Measurements from ENCODE around the gene MED12L. TPM values are rescaled to one million over a fixed set of nuclear protein-coding genes. Genes with fewer than 3 reads are reported as not detected.

Gene MED12L
- polyA plus RNA-seq, 1 of the 3 experiments (the other 2 are of a cell fraction), result 0.03 TPM

DNA sequence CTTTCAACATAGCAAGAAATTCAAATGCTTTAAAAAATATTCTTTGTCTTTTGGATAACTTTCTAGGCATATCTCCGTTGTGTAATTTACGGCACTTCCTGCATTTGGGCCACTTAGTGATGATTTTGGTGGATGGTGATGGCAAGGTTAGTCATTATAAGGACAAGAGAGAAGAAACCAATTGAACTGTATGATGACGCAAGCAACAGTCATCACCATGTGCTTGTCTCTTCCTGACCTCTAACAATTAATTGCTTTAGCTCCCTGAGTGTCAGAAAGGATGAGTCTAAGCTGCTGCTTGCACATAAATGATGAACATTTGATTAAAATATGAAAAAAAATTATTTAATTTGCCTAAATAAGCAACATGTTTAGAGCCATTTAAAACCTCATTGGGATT lies 310.3 kb downstream of the MED12L start:
- no peak for DNase-seq
- Histone ChIP-seq H3K9me3 (no peaks in the 10 kb centered on the region), H3K27ac (ENCODE audit: low read depth in 2 of 2, low read length in 1 of 2) (no peak overlapping the region), H3K9ac (no peak overlapping the region), H3K4me3 (ENCODE audit: low read depth in 2 of 2, low read length in 1 of 2) (no peak overlapping the region), H3K4me1 (ENCODE audit: control insufficient read depth in 1 of 2, insufficient read depth in 2 of 2, low read depth in 1 of 2, low read length in 1 of 2) (no peaks in the 10 kb centered on the region), H3K36me3 (replicated peaks in 1 of 2; ENCODE audit: control insufficient read depth in 1 of 2, insufficient read depth in 2 of 2, low read length in 1 of 2) (no peaks in the 10 kb centered on the region), H4K20me1 (ENCODE audit: insufficient read depth) (no peaks in the 10 kb centered on the region), H3F3A (replicated peaks; ENCODE audit: insufficient read depth) (no peaks in the 10 kb centered on the region), H3K79me2 (ENCODE audit: insufficient read depth) (no peaks in the 10 kb centered on the region), H3K4me2 (no peak overlapping the region), H3K9me2 (no peaks in the 10 kb centered on the region), H2AFZ (ENCODE audit: low read depth) (no peak overlapping the region), H3K27me3 (ENCODE audit: insufficient read depth) (no peaks in the 10 kb centered on the region)
- 62% methylated on average over 3 of the region's 3 CpGs for WGBS (ENCODE audit: low lambda C conversion rate)
- ChIA-PET POLR2A (no interaction called here), CTCF (interaction anchor here (1.3 kb wide), 1 partner anchor 11 kb away, joined by 4 read pairs; the partner anchor contains the start of gene P2RY12)
- TF ChIP-seq MEF2A (IDR thresholded peaks at IDR 0.05; ENCODE audit: borderline replicate concordance, low read depth) (no peak), FOSL2 (IDR thresholded peaks at IDR 0.05; ENCODE audit: borderline replicate concordance, low read depth) (peak; percentile 18; the same call in 1 of the 2 replicates)

DNA sequence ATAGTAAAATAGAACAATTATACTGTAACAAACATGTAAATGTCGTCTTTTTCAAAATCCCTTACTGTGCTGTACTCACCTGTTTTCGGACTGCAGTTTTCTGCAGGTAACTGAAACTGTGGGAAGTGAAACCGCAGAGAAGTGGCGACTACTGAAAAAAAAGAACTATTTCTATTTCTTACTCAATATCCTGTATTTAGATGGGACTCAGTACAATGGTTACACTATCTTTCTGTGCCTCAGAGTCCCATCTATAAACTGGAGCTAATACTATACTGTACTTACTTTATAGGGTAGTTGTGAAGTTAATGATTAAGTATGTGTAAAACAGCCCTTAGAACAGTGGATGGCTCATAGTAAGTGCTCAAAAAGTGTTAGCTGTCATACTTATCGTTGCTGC lies 313.4 kb downstream of the MED12L start:
- no peak for TF ChIP-seq TCF12 (IDR thresholded peaks at IDR 0.05)
- no peak for TF ChIP-seq SIN3A (IDR thresholded peaks at IDR 0.05; ENCODE audit: borderline replicate concordance, low read depth, low read length)
- no peak for TF ChIP-seq RFX5 (IDR thresholded peaks at IDR 0.05; ENCODE audit: low read length)
- no peak for TF ChIP-seq EP300 (IDR thresholded peaks at IDR 0.05; ENCODE audit: borderline replicate concordance in 1 of 2, low read depth in 1 of 2, low read length in 1 of 2)
- TF ChIP-seq, protein P1, sequence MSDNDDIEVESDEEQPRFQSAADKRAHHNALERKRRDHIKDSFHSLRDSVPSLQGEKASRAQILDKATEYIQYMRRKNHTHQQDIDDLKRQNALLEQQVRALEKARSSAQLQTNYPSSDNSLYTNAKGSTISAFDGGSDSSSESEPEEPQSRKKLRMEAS (IDR thresholded peaks at IDR 0.05; ENCODE audit: low read depth), result no peak
- TF ChIP-seq, protein P2, sequence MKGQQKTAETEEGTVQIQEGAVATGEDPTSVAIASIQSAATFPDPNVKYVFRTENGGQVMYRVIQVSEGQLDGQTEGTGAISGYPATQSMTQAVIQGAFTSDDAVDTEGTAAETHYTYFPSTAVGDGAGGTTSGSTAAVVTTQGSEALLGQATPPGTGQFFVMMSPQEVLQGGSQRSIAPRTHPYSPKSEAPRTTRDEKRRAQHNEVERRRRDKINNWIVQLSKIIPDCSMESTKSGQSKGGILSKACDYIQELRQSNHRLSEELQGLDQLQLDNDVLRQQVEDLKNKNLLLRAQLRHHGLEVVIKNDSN (IDR thresholded peaks at IDR 0.05; ENCODE audit: borderline replicate concordance, low read depth), result no peak
- no peak for TF ChIP-seq GABPA (IDR thresholded peaks at IDR 0.05; ENCODE audit: low read depth)
- TF ChIP-seq, protein P3, sequence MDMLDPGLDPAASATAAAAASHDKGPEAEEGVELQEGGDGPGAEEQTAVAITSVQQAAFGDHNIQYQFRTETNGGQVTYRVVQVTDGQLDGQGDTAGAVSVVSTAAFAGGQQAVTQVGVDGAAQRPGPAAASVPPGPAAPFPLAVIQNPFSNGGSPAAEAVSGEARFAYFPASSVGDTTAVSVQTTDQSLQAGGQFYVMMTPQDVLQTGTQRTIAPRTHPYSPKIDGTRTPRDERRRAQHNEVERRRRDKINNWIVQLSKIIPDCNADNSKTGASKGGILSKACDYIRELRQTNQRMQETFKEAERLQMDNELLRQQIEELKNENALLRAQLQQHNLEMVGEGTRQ (IDR thresholded peaks at IDR 0.05; ENCODE audit: borderline replicate concordance, low read depth, low read length), result no peak
- no peak for TF ChIP-seq RAD21 (IDR thresholded peaks at IDR 0.05; ENCODE audit: low read length)
- no peak for TF ChIP-seq FOXM1 (IDR thresholded peaks at IDR 0.05; ENCODE audit: low read depth)
- TF ChIP-seq POLR2AphosphoS5 (IDR thresholded peaks at IDR 0.05; ENCODE audit: low read depth, low read length), result no peak
- H3K4me2 ChIP-seq, result no peak overlapping the region
- 59% methylated on average over 5 of the region's 5 CpGs for WGBS (ENCODE audit: low lambda C conversion rate)
- H2AFZ ChIP-seq (ENCODE audit: low read depth), result no peak overlapping the region
- DNase-seq, result no peak
- H3K9me3 ChIP-seq, result no peaks in the 10 kb centered on the region
- H3K27ac ChIP-seq (ENCODE audit: low read depth in 2 of 2, low read length in 1 of 2), result no peak overlapping the region
- CTCF ChIA-PET, result interaction anchor here (1.4 kb wide), 1 partner anchor 41 kb away, joined by 3 read pairs; no protein-coding TSS in a partner anchor
- H3K9ac ChIP-seq, result no peak overlapping the region
- H3K36me3 ChIP-seq (replicated peaks in 1 of 2; ENCODE audit: control insufficient read depth in 1 of 2, insufficient read depth in 2 of 2, low read length in 1 of 2), result no peaks in the 10 kb centered on the region
- H4K20me1 ChIP-seq (ENCODE audit: insufficient read depth), result no peaks in the 10 kb centered on the region
- POLR2A ChIA-PET, result no interaction called here
- peaks cover 0 to 2% of the 10 kb centered on the region in 2 experiments; a peak in 2 of 4 replicates for H3K4me1 ChIP-seq (ENCODE audit: control insufficient read depth in 1 of 2, insufficient read depth in 2 of 2, low read depth in 1 of 2, low read length in 1 of 2)
- no peaks in the 10 kb centered on the region for H3K27me3 ChIP-seq (ENCODE audit: insufficient read depth)
- no peak overlapping the region for H3K4me3 ChIP-seq (ENCODE audit: low read depth in 2 of 2, low read length in 1 of 2)
- no peaks in the 10 kb centered on the region for H3F3A ChIP-seq (replicated peaks; ENCODE audit: insufficient read depth)
- H3K79me2 ChIP-seq (ENCODE audit: insufficient read depth), result no peaks in the 10 kb centered on the region
- H3K9me2 ChIP-seq, result no peaks in the 10 kb centered on the region

Measured in SK-N-SH (cell line).